Gastrocnemius medialis (tissue), 4 donors: Measurements from ENCODE around the gene PARD3. TPM values are rescaled to one million over a fixed set of nuclear protein-coding genes. Genes with fewer than 3 reads are reported as not detected.

Experiments
- ATAC-seq, 2 donors: fragments of 150-250 bp; one replicate each; pipeline ENCODE4 v1.9.1; 2016
- DNase-seq, 2 donors: peaks; one replicate each; pipeline ENCODE4 v3.0.0-alpha.2; 2019
- H3K27ac ChIP-seq, 4 donors: fragments of 200-600 bp; sonication (generic); 1 replicate in 1 of 4; 2 replicates in 3 of 4; pipeline ENCODE4 v1.5.1; 2016 to 2018; ENCODE audit warnings: mild to moderate bottlenecking in 2 of 4, moderate library complexity in 1 of 4
- H3K27me3 ChIP-seq, 3 donors: fragments of 200-600 bp; sonication (generic) in 2 of 3; 1 replicate in 1 of 3; 2 replicates in 2 of 3; pipeline versions ENCODE4 v1.5.1 to v1.6.0; 2016 to 2019; ENCODE audit warnings: mild to moderate bottlenecking in 1 of 3, moderate library complexity in 1 of 3
- H3K36me3 ChIP-seq, 2 donors: fragments of 200-600 bp; sonication (generic) in 1 of 2; one replicate each; pipeline ENCODE4 v1.5.1; 2017 to 2018
- H3K4me1 ChIP-seq, 2 donors: fragments of 200-600 bp; sonication (generic) in 1 of 2; one replicate each; pipeline ENCODE4 v1.5.1; 2016 to 2017; ENCODE audit warnings: mild to moderate bottlenecking in 2 of 2
- H3K4me3 ChIP-seq, 4 donors: fragments of 200-600 bp; sonication (generic) in 3 of 4; 1 replicate in 1 of 4; 2 replicates in 3 of 4; pipeline ENCODE4 v1.5.1; 2016 to 2019; ENCODE audit warnings: mild to moderate bottlenecking in 2 of 4
- H3K9me3 ChIP-seq, 3 donors: fragments of 200-600 bp; sonication (generic) in 2 of 3; 1 replicate in 1 of 3; 2 replicates in 2 of 3; pipeline ENCODE4 v1.5.1; 2016 to 2019
- POLR2A ChIP-seq, 2 donors: fragments of 450-650 bp; IDR thresholded peaks; one replicate each; pipeline ENCODE4 v1.6.1; 2017; ENCODE audit warnings: antibody characterized with exemption in 2 of 2, mild to moderate bottlenecking in 2 of 2, moderate library complexity in 2 of 2
- in situ Hi-C, 4 donors: fragments of 200-750 bp; cut with MboI; loops; one replicate each; pipeline versions ENCODE4 v1.15.0 to v1.8.0; 2017; ENCODE audit warnings: low sequenced_read_pairs in 4 of 4
- intact Hi-C: fragments of 100-400 bp; cut with DNase I; formaldehyde crosslinking; loops from one replicate; pipeline ENCODE4 v1.15.1; 2023; ENCODE audit warnings: low total_unique reads
- total RNA-seq, 4 donors: library from RNA; depleted of rRNA; stranded (reverse); fragments of >200 nt; gene quantifications; one replicate each; pipeline versions ENCODE4 v1.1.0 to v1.2.3, GENCODE V29; 2016
- TF ChIP-seq, protein P1 (sequence below), 5 experiments: fragments of 450-650 bp in 3 of 5; fragments of 200-600 bp in 2 of 5; sonication (generic) in 2 of 5; IDR thresholded peaks in 4 of 5; conservative IDR thresholded peaks in 1 of 5; 1 replicate in 4 of 5; 2 replicates in 1 of 5; pipeline ENCODE4 v1.5.1; 2016 to 2019; ENCODE audit warnings: antibody characterized with exemption in 5 of 5, mild to moderate bottlenecking in 3 of 5, moderate library complexity in 3 of 5

Gene PARD3
- total RNA-seq, 4 donors from 2014 or later = 64.6 to 75.8 (median 68.3) TPM

DNA sequence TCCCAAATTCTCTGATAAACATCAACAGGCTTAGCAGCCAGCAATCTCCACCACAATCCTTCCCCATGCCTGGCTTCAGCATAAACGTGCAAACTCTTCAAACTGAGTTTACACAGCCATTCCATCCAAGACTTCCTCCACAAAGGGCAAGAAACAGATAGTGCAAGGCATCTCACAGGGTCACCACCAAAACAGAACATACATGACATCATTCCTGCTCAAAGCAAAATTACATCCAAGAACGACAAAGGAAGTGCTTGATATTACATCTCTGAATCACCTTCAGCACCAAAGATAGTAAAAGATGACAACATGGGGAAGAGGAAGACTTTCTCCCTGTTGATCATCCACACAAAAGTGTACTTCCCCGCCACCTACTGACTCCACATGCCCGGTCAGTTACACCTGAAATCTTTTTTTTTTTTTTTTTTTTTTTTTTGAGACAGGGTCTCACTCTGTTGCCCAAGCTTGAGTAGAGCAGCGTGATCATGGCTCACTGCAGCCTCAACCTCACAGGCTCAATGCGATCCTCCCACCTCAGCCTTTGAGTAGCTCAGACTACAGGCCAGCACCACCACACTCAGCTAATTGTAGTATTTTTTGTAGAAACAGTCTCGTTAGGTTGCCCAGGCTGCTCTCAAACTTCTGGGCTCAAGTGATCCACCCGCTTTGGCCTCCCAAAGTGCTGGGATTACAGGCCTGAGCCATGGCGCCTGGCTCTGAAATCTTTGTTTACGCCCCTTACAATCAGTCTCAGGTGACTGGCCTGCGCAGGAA, 127.5 kb downstream of the PARD3 start:
- in situ Hi-C loops = no loop called here
- Histone ChIP-seq H3K4me3 (no peak overlapping the region), H3K27ac (peak overlapping the region in 2 of 4 donors; percentile 15 to 47), H3K36me3 (no peaks in the 10 kb centered on the region), H3K9me3 (no peaks in the 10 kb centered on the region), H3K4me1 (peaks cover 24 to 31% of the 10 kb centered on the region in 2 donors), H3K27me3 (no peaks in the 10 kb centered on the region)
- DNase-seq (no peak), ATAC-seq (peak in 1 of 2 donors; percentile 16)
- TF ChIP-seq, protein P1, sequence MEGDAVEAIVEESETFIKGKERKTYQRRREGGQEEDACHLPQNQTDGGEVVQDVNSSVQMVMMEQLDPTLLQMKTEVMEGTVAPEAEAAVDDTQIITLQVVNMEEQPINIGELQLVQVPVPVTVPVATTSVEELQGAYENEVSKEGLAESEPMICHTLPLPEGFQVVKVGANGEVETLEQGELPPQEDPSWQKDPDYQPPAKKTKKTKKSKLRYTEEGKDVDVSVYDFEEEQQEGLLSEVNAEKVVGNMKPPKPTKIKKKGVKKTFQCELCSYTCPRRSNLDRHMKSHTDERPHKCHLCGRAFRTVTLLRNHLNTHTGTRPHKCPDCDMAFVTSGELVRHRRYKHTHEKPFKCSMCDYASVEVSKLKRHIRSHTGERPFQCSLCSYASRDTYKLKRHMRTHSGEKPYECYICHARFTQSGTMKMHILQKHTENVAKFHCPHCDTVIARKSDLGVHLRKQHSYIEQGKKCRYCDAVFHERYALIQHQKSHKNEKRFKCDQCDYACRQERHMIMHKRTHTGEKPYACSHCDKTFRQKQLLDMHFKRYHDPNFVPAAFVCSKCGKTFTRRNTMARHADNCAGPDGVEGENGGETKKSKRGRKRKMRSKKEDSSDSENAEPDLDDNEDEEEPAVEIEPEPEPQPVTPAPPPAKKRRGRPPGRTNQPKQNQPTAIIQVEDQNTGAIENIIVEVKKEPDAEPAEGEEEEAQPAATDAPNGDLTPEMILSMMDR (IDR thresholded peaks at IDR 0.05 in 4 of 5, conservative IDR thresholded peaks at IDR 0.05 in 1 of 5) = no peak
- no peak for TF ChIP-seq POLR2A (IDR thresholded peaks at IDR 0.05)
- intact Hi-C loops = no loop called here

DNA sequence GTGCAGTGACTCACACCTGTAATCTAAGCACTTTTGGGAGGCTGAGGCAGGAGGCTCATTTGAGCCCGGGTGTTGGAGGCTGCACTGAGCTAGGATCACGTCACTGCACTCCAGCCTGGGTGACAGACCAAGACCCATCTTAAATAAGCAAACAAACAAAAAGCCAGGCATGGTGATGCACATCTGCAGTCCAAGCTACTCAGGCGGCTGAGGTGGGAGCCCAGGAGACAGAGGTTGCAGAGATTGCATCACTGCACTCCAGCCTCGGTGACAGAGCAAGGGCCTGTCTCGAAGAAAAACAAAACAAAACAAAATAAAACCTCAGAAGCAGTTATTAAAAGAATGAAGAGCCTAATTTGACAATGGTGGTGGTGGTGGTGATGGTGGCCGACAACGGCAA, 132.5 kb downstream of the PARD3 start:
- no peaks in the 10 kb centered on the region for H3K36me3 ChIP-seq
- TF ChIP-seq, protein P1 (IDR thresholded peaks at IDR 0.05 in 4 of 5, conservative IDR thresholded peaks at IDR 0.05 in 1 of 5) = no peak
- no peak for TF ChIP-seq POLR2A (IDR thresholded peaks at IDR 0.05)
- DNase-seq (no peak), ATAC-seq (no peak)
- no peak overlapping the region for H3K4me3 ChIP-seq
- intact Hi-C loops (no loop called here), in situ Hi-C loops (no loop called here)
- H3K27ac ChIP-seq = no peak overlapping the region
- H3K9me3 ChIP-seq = no peaks in the 10 kb centered on the region
- peaks cover 6 to 12% of the 10 kb centered on the region in 2 donors for H3K4me1 ChIP-seq
- no peaks in the 10 kb centered on the region for H3K27me3 ChIP-seq

DNA sequence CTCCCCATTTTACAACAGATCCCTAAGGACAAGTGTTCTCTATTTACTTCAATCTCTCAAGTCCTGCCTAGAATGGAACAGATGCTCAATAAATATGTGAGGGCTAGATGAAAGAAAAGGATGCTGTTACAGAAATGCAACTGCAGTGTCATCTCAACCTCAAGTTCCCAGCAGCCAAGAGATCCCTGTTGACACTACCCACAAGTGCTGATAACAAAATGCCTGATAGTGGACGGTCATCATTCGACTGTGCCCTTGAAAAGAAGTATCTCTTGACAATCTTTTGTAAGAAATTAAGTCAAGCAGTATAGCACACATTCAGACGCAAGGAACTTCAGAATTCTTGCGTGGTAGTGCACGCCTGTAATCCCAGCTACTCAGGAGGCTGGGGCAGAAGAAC, 133.2 kb downstream of the PARD3 start:
- intact Hi-C loops = no loop called here
- TF ChIP-seq, protein P1 (IDR thresholded peaks at IDR 0.05 in 4 of 5, conservative IDR thresholded peaks at IDR 0.05 in 1 of 5) = no peak
- TF ChIP-seq POLR2A (IDR thresholded peaks at IDR 0.05) = no peak
- ATAC-seq (no peak), DNase-seq (no peak)
- Histone ChIP-seq H3K4me3 (no peak overlapping the region), H3K36me3 (no peaks in the 10 kb centered on the region), H3K27ac (no peak overlapping the region), H3K4me1 (peaks cover 6 to 9% of the 10 kb centered on the region in 2 donors), H3K9me3 (no peaks in the 10 kb centered on the region), H3K27me3 (no peaks in the 10 kb centered on the region)
- in situ Hi-C loops = no loop called here

DNA sequence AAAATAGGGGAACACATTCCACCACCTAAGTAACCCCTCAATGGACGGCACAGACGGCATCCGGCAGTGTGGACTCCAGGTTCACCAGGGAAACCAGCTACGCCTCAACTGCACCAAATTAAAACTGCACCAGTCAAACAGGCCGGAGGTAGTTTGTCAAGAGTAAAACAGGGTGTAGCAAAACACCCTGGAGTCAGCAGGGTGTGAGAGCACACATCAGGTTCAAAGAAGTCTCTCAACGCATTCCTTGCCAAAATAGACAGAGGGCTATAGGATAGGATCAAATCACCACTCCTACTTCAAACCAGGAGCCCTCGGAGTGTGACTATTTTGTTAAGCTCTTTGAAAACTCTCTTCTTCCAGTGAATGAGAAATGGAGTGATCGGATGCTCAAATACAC, 135.9 kb downstream of the PARD3 start:
- no peak for TF ChIP-seq POLR2A (IDR thresholded peaks at IDR 0.05)
- TF ChIP-seq, protein P1 (IDR thresholded peaks at IDR 0.05 in 4 of 5, conservative IDR thresholded peaks at IDR 0.05 in 1 of 5) = no peak
- Histone ChIP-seq H3K27ac (no peak overlapping the region), H3K9me3 (no peaks in the 10 kb centered on the region), H3K36me3 (no peaks in the 10 kb centered on the region), H3K27me3 (no peaks in the 10 kb centered on the region), H3K4me1 (peaks cover 6 to 9% of the 10 kb centered on the region in 2 donors), H3K4me3 (no peak overlapping the region)
- intact Hi-C loops = loop anchor here (10.0 kb wide), 1 partner anchor 346 kb away; no protein-coding TSS in a partner anchor
- in situ Hi-C loops = no loop called here
- DNase-seq (no peak), ATAC-seq (no peak)
